ENCODE measurements around the gene CHID1.

GRCh38 chr11:839875-840617, 70.6 kb downstream of the CHID1 start:
- no peak for TF ChIP-seq CTCF (IDR thresholded peaks at IDR 0.05)
- no peak for TF ChIP-seq POLR2A (IDR thresholded peaks at IDR 0.05)
